ENCODE data around the gene ENTHD1. TPM values are rescaled to one million over a fixed set of nuclear protein-coding genes. Genes with fewer than 3 reads are reported as not detected.
A peak's percentile ranks its signal among the peaks of the same experiment; 100 is the strongest.

Gene ENTHD1
- total RNA-seq, 2 donors from 2014 or later: not detected

- Histone ChIP-seq H3K9me3 (ENCODE audit: control insufficient read depth, low read length) (peaks cover 41% of the 10 kb centered on the region), H3K9ac (ENCODE audit: extremely low read depth, low read length, poor library complexity, severe bottlenecking) (no peak overlapping the region), H3K27me3 (ENCODE audit: control insufficient read depth, insufficient read depth, low read length, poor library complexity, severe bottlenecking) (peaks cover 78% of the 10 kb centered on the region), H3K27ac (ENCODE audit: low read depth, low read length) (no peak overlapping the region), H3K4me1 (ENCODE audit: control insufficient read depth, insufficient read depth, low read length) (peaks cover 4% of the 10 kb centered on the region), H3K36me3 (ENCODE audit: control insufficient read depth, insufficient read depth, low read length) (no peaks in the 10 kb centered on the region), H3K4me3 (ENCODE audit: low read length) (peak overlapping the region; percentile 41)
- Mint-ChIP-seq H3K27me3 (ENCODE audit: insufficient read depth) (peaks cover 78% of the 10 kb centered on the region), H3K9me3 (peaks cover 18% of the 10 kb centered on the region), H3K4me1 (peaks cover 13% of the 10 kb centered on the region), H3K36me3 (ENCODE audit: low read depth) (no peaks in the 10 kb centered on the region), H3K27ac (no peak overlapping the region), H3K4me3 (no peak overlapping the region)
- 59 to 87% methylated on average over 2 of the region's 2 CpGs for WGBS, 2 experiments (ENCODE audit: insufficient coverage in 1 of 2, insufficient read length in 1 of 2)
- TF ChIP-seq CTCF (conservative IDR thresholded peaks at IDR 0.05): no peak
- DNase-seq: no peak
These were observed 92.6 kb downstream of the ENTHD1 start for GRCh38 chr22:39800790-39801520.

GRCh38 chr22:39797528-39798147, 95.9 kb downstream of the ENTHD1 start:
- H3K27ac ChIP-seq (ENCODE audit: low read depth, low read length): no peak overlapping the region
- no peak overlapping the region for H3K4me3 ChIP-seq (ENCODE audit: low read length)
- Mint-ChIP-seq H3K9me3 (peaks cover 20% of the 10 kb centered on the region), H3K4me1 (peaks cover 13% of the 10 kb centered on the region), H3K36me3 (ENCODE audit: low read depth) (no peaks in the 10 kb centered on the region), H3K27me3 (ENCODE audit: insufficient read depth) (peaks cover 79% of the 10 kb centered on the region), H3K27ac (no peak overlapping the region), H3K4me3 (no peak overlapping the region)
- DNase-seq: no peak
- H3K27me3 ChIP-seq (ENCODE audit: control insufficient read depth, insufficient read depth, low read length, poor library complexity, severe bottlenecking): peaks cover 64% of the 10 kb centered on the region
- TF ChIP-seq CTCF (conservative IDR thresholded peaks at IDR 0.05): no peak
- peaks cover 4% of the 10 kb centered on the region for H3K4me1 ChIP-seq (ENCODE audit: control insufficient read depth, insufficient read depth, low read length)
- no peak overlapping the region for H3K9ac ChIP-seq (ENCODE audit: extremely low read depth, low read length, poor library complexity, severe bottlenecking)
- no peaks in the 10 kb centered on the region for H3K36me3 ChIP-seq (ENCODE audit: control insufficient read depth, insufficient read depth, low read length)
- peaks cover 44% of the 10 kb centered on the region for H3K9me3 ChIP-seq (ENCODE audit: control insufficient read depth, low read length)

- Histone ChIP-seq H3K9me3 (ENCODE audit: control insufficient read depth, low read length) (peaks cover 6% of the 10 kb centered on the region), H3K27me3 (ENCODE audit: control insufficient read depth, insufficient read depth, low read length, poor library complexity, severe bottlenecking) (peaks cover 20% of the 10 kb centered on the region), H3K27ac (ENCODE audit: low read depth, low read length) (no peak overlapping the region), H3K4me3 (ENCODE audit: low read length) (no peak overlapping the region), H3K36me3 (ENCODE audit: control insufficient read depth, insufficient read depth, low read length) (no peaks in the 10 kb centered on the region), H3K9ac (ENCODE audit: extremely low read depth, low read length, poor library complexity, severe bottlenecking) (no peak overlapping the region), H3K4me1 (ENCODE audit: control insufficient read depth, insufficient read depth, low read length) (no peaks in the 10 kb centered on the region)
- no peak overlapping the region for H3K27ac Mint-ChIP-seq
- peaks cover 19% of the 10 kb centered on the region for H3K27me3 Mint-ChIP-seq (ENCODE audit: insufficient read depth)
- DNase-seq: no peak
- TF ChIP-seq CTCF (conservative IDR thresholded peaks at IDR 0.05): no peak
- H3K4me3 Mint-ChIP-seq: no peak overlapping the region
- no peaks in the 10 kb centered on the region for H3K4me1 Mint-ChIP-seq
- 82 to 100% methylated on average over 1 to 2 of the region's 2 CpGs for WGBS, 2 experiments (ENCODE audit: insufficient coverage in 1 of 2, insufficient read length in 1 of 2)
- H3K36me3 Mint-ChIP-seq (ENCODE audit: low read depth): no peaks in the 10 kb centered on the region
- H3K9me3 Mint-ChIP-seq: no peaks in the 10 kb centered on the region
These were observed 103.8 kb downstream of the ENTHD1 start for GRCh38 chr22:39789788-39790187.
